GM18526 (cell line): ENCODE data around the gene STX12.
A peak's percentile ranks its signal among the peaks of the same experiment; 100 is the strongest.

Experiments
- POLR2A ChIP-seq: IDR thresholded peaks from 3 replicates; pipeline ENCODE4 v1.6.1; 2011; ENCODE audit not compliant: insufficient read length; ENCODE audit errors: extremely low read depth

STX12 gene

GRCh38 chr1:27807385-27807784, 34.4 kb downstream of the STX12 start:
- TF ChIP-seq POLR2A: no peak

- no peak for TF ChIP-seq POLR2A
Measured at GRCh38 chr1:27809883-27810282, 36.9 kb downstream of the STX12 start.

DNA sequence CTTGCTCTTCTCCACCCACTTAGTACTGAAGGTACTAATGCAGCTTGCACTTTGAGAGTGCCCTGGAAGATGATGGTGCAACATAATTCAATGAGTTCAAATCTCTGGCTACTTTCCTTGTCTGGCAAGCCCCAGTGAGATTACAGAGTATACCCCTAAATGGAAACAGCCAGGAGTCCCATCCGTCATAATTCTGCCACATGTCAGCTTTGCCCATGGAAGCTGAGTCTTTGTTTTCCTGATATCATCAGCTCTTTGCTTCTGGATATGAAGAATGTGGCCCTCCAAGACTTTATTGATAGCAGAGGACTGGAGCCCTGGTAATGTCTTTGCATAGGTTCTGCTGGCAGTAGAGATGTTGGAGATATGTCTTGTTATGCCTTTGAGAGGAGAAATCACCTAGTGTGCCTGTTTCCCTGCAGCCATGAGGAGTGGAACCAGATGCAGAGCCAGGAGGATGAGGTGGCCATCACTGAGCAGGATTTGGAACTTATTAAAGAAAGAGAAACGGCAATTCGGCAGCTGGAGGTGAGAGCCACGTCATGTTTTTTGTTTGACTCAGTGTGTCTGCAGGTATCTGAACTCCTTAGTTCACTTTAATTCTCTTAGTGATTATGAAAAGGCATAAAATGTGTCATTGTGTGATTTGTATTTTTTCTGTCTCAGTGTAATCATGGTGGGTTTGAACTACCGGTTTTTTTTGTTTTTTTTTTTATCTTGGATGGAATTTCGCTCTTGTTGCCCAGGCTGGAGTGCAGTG, 38.9 kb downstream of the STX12 start:
- TF ChIP-seq POLR2A: no peak

- TF ChIP-seq POLR2A: no peak
Measured at GRCh38 chr1:27816921-27817630, 44.1 kb downstream of the STX12 start.

DNA sequence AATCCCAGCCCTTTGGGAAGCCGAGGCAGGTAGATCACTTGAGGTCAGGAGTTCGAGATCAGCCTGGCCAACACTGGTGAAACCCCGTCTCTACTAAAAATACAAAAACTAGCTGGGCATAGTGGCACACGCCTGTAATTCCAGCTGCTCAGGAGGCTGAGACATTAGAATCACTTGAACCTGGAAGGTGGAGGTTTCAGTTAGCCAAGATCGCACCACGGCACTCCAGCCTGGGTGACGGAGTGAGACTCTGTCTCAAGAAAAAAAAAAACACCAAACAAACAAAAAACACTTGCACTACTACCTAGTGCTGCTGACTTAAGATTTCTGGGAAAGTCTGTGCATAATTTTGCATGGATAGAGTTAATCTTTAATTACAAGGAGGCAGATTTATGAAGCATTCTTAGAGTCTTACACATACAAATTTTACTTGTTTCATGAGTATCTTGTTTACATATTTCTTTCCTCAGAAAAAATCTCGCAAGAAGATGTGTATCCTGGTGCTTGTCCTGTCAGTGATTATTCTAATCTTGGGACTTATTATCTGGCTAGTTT, 48.8 kb downstream of the STX12 start:
- no peak for TF ChIP-seq POLR2A

DNA sequence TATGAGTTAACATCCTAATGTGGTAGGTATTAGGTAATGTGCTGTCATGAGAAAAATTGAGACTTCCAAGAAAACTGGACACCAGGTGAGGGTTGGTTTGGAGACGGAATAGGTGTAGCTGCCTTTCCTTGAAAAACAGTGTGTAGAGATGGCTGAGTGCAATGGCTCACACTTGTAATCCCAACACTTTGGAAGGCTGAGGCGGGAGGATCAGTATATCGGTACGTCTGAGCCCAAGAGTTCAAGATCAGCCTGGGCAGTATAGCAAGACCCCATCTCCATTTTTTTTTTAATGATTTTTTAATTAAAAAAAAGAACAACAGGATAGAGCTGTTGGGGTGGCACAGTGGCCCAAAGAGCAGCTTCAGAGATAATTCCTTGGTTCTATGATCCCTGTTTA, 50.8 kb downstream of the STX12 start:
- no peak for TF ChIP-seq POLR2A

- no peak for TF ChIP-seq POLR2A
Measured at GRCh38 chr1:27824411-27824810, 51.4 kb downstream of the STX12 start.

DNA sequence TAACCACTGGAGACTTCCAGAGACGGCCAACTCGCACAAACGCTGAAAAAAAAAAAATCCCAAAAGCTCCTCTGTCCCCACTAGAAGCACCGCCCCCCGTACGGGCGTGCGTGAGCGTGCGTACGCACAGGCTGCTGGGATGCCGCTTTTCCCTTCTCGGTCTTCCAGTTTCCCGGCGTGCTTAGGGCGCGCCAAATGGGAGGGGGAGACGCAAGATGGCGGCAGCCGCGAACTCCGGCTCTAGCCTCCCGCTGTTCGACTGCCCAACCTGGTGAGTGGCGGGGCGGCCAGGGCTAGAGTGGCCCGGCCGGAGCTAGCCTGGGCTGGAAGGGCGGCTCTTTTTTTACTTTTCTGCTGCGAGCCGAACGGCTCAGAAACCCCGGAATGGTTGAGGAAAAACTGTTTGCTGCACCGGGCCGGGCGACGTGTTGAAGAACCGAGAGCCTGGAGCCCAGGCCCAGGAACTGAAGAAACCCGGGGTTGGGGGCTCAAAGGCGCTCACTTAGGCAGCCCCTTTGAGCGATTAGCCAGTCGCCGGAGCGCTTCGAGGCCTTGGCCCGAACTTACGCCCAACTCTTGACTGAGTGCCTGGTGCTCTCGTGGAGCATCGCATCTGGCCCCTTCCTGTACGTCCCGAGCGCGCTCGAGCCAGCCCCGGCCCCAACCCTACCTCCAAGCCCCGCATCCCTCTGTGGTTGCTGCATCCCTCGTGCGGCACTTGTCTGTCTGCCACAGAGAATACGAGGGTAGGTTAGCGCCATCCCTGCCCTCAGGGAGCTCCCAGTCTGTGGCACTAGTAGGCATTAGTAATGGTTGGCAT, 57.8 kb downstream of the STX12 start, which contains the start of gene PPP1R8:
Gene PPP1R8, plus strand, starts transcription at position 162 of the 820 bp plus-strand sequence. Its CDS starts 54 bp downstream, at position 216.
- peak; percentile 95 for TF ChIP-seq POLR2A

GRCh38 chr1:27831568-27832410, 58.8 kb downstream of the STX12 start:
- TF ChIP-seq POLR2A: no peak

DNA sequence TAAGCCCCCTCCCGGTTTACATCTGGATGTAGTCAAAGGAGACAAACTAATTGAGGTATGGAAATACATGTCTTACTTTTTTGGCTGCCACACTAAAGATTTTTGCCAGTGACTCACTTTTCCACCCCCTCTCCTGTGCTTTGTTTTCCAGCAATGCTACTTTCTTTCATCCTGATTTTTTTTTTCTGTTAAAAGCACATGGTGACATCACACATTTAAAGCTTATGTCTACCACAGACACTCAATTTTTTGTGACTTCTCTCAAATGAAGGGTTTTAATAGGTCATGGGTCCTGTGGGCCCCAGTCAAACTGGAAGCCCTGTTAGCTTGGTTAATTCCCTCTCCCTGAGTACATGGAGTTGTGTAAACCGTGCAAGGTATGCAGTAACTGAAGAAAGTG, 59.7 kb downstream of the STX12 start:
- no peak for TF ChIP-seq POLR2A

DNA sequence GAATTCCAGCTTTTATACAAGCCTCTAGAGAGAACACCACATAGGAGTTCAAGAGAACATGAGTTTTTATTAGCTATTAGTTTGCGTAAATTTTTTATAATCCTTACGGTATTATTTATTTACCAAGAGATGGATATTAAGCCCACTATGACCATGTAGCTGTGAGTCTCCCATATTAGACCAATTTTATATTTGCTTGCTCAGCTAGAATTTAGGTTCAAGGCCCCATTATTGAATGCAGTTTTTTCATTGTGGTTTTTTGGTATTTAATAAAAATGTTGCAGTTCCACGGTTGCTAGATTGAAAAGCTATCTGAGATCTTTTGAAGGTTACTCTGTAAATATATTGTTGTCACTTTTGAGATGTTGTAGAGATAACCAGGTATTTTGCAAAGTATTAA, 60.5 kb downstream of the STX12 start:
- no peak for TF ChIP-seq POLR2A

- no peak for TF ChIP-seq POLR2A
Measured at GRCh38 chr1:27835046-27835445, 62.0 kb downstream of the STX12 start.

GRCh38 chr1:27835501-27835900, 62.5 kb downstream of the STX12 start:
- TF ChIP-seq POLR2A: no peak

GRCh38 chr1:27849951-27850350, 76.9 kb downstream of the STX12 start:
- TF ChIP-seq POLR2A: no peak
